COLO668 (cell line): ENCODE measurements around the gene DLG5.
"Not testable (repeated sequence)": the region's sequence is repeated elsewhere in the genome, so short reads cannot be mapped to it uniquely, and the experiment has no call there.

Experiments
- DNase-seq: peaks from one replicate; lab custom pipeline; 2025; ENCODE audit not compliant: unreplicated experiment; lab: John Stamatoyannopoulos, UW

The DLG5 gene

DNA sequence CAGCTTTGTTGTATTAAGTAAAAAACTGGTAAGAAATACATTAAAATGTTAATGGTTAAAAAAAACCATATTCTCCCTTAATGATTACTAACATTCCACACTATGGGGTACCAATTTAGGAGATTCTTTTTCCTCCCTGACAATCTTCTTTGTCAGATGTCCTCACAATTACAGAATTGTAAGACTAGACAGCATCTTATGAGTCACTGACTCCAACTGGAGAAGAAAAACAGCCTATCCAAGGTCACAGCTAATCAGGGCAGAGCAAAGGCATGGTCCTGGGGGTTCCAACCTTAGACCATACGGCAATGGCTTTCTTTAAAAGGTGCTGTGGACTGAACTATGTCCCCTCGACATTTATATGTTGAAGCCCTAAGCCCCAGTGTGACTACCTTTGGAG is 127.6 kb downstream of the DLG5 start:
- DNase-seq = no peak

DNA sequence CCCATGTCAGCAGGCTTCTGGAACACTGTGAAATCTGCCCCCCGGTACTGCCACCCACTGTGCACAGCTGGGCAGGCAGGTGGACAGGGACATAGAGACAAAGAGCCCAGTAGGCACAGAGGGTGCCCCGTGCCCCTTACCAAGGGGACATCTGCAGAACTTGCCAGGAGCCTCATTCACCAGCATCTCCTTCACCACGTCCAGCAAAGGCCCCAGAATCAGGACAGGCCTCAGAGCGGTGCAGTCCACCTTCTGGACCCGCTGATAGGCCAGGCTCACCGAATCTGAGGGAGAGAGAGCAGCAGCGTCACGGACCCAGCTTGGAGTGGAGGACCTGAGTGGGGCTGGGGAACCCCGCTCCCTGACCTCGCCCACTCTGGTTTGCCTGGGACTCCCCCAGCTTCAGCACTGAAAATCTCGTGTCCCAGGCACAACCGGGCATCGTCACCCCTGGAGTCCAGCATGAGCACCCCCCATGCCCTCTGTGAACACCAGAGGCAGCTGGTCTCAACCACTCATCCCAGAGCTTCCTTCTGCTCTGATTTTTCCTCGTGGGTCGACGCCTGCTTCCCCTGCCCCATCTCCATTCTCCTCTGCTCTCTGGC is 130.1 kb downstream of the DLG5 start:
- no peak for DNase-seq

DNA sequence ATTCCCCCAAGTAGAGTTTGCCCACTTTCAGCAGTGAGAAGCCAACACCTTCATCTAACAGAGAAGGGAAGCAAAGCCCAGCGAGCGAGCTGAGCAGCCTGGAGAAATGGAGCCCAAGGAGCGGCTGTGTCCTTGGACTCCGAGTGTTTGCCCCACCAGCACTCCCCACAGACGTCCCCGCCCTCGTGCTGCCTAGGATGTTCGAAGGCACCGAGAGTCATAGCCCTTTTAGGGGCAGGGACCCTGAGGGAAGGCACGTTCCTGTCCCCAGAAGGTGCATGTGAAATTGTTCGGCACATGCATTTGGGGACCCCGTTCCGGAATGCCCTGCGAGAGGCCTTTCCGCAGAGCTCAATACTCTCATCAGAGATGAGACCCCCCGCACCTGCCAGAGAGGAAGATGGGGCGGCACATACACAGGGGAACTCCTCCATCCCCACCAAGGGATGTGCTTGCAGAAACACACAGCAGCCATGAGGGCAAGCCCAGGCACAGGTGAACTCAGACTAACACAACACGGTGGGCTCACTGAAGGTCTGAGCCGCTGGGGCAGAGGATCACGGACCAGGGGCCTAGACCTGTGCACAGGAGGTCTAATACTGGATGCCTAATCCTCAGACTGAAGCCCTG is 131.0 kb downstream of the DLG5 start:
- no peak for DNase-seq

DNA sequence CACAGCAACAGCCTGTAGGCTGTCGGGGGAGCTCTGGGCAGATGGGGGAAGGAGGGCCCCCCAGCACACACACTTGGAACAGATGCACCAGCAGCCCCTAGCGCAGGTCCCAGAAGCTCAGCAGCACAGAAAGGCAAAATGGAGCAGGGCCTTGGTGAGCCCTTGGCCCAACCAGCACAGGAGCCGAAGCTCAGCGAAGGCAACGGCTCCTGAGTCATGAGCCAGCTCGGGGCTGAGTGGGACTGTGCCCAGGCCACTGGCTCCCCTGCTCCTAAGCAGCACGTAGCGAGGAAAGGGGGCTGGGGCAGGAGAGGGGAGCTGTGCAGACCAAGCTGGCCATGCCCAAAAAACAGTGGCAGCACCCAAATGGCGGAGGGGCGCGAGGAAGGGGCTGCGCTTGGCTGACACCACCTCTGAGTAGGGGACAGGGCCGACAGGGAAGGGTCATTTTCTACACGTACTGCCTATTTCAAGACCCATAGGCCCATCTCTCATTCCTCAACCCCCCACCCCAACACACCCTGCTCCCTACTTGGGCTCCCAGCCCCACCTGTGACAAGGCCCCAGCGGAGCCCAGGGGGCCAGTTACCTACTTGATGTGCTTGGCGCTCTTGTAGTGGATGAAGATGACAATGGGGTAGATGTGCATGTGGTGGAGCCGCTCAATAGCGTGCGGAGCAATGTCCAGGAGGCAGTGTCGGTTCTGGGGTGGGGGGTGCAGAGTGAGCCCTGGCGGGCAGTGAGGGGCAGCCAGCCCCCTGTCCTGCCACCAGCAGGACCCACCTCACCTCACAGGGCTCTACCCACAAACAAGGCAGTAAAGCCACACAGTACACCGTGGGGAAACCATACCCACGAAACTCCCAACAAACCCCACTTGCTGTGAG is 132.1 kb downstream of the DLG5 start:
- no peak for DNase-seq

DNA sequence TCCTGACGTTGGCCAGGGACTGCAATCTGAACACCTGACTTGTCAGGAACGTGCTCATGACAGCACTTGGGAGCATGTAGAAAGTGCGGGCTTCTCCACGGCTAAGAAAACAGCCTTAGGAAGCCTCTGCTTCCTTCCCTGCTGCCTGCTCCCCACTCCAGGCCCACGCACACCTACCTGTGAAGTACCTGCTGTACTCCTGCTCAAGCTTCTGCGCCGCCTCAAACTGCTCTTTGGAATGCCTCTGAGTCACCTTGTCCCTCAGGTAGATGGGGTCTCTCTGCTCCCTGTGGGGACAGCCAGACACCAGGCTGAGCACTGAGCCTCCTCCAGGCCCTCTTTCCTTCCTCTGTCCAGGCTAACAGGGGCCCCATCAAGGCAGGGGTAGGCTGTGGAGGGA is 132.7 kb downstream of the DLG5 start:
- no peak for DNase-seq

DNA sequence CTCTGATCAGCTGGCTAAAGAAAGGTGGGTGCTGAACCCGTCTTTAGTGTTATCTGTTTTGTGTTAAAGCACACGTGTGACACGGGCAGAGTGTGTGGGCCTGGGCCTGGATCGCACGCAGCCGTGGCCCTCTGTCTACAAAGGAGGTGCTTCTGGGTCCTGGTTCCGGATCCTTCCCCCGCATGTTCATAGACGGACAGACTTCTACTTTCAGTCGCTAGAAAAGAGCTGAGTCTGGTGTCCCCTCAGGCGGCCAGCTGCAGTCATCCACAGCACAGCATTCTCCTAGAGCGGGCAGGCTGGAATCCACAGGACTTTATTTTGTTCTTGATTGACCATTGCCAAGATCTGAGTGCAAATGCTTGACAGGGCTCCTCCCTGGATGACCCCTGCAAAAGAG is 134.4 kb downstream of the DLG5 start:
- DNase-seq = no peak

DNA sequence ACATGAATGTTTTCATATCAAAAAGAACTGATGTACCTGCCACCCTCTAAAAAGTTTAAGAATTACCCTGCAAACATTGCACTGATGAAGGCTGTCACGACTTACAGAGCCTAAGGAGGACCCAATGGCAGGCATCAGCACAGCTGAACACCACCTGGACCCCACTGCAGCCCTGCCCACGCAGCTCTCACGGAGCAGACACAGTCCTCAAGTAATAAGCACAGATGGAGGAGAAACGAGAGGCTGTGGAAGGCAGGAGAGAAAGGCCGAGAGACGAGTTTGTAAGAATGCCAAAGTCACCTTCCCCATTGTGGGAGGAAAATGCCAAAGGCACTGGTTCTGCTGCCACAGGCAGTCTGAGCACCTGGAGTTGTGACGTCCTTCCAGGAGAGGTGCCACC is 135.0 kb downstream of the DLG5 start:
- DNase-seq = no peak

DNA sequence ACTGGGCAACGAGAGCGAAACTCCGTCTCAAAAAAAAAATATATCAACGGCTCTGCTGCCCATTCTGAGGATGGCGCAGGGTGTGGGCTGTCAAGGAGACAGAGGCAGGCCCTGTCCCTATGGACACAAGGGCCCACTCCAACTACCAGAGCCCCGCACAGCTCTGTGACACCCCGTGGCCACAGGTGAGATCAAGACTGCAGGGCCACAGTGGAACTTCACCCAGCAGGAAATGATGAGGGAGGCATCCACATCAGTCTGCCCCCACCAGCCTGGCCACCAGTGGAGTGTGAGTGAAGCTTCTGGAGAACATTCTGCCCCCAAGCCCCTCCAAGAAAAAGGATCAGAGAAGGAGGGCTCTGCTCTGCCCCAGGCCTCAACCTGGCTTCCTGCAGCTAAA is 136.7 kb downstream of the DLG5 start:
- DNase-seq = no peak

DNA sequence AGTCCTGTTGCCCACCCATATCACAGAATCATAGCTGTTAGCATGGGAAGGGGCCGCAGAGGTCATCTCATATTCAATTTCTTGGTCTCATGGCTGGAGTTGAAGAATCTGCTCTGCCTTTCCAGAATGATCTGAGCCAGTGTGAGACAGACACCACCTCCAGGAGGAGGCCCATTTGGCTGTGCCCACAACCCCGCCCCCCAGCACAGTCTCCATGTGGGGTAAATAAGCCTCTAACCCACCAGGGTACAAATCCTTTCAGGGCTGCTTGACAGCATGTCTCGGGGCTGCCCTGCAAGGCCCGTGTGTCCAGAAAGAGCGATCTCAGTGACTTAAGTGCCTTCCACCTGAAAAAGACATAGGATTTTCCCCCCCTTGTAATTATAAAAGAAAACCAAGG is 137.5 kb downstream of the DLG5 start:
- DNase-seq = no peak

DNA sequence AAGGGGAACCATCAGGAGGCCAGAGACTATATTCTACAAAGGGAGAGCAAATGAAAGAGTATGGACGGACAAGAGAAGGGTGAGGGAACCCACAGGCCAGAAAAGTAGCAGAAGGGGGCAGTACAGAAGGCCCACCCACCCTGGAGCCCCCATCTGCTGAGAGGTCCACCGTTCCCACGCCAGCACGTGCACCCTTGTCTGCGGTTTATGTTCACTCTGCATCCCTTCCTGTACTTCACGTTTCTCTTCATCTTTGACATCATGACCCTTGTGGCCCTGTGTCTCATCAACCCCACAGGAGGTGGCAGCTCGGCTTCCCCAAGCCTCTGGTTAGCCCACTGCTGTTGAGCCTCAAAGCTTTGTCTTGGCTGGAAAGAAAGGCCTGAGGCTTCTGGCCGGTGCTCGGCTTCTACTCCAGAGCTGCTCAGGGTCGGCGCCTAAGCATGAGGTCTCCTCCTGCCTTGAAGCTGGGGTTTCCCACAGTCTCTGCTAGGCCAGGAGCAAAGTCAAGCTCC is 138.0 kb downstream of the DLG5 start:
- DNase-seq = no peak

DNA sequence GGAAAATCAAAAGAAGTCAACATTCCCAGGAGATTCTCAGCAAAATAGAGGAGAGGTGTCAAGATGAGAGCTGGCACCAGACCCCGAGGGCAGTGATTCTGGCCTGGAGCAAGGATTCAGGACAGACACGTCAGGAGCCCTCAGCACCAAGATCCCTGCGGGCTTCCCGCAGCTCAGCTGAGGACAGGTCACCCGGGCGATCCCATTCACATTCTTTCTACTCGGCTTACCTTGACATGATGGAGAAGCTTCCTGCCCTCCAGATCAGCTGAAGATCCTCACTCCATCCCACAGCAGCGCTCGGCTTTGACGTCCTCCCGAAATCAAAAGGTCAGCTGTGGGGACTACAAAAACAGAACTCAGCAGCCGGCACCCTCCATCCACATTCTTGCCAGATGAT is 139.1 kb downstream of the DLG5 start:
- DNase-seq = no peak

DNA sequence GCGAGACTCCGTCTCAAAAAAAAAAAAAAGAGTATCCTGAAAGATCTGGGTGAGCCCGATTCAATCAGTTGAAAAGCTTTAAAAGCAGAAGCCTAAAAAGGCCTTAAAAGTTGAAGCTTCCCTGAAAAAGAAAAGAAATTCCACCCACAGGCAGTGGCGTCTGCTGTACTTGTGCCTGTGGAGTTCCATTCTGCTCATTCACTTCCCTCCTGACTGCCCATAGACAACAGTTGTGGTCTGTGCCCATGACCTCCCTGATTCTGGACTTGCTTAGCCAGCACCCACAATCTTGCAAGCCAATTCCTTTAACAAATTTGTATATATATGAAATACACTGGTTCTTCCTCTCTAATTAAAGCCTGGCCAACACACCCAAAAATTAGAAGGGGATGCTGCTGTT is 141.7 kb downstream of the DLG5 start:
- no peak for DNase-seq

DNA sequence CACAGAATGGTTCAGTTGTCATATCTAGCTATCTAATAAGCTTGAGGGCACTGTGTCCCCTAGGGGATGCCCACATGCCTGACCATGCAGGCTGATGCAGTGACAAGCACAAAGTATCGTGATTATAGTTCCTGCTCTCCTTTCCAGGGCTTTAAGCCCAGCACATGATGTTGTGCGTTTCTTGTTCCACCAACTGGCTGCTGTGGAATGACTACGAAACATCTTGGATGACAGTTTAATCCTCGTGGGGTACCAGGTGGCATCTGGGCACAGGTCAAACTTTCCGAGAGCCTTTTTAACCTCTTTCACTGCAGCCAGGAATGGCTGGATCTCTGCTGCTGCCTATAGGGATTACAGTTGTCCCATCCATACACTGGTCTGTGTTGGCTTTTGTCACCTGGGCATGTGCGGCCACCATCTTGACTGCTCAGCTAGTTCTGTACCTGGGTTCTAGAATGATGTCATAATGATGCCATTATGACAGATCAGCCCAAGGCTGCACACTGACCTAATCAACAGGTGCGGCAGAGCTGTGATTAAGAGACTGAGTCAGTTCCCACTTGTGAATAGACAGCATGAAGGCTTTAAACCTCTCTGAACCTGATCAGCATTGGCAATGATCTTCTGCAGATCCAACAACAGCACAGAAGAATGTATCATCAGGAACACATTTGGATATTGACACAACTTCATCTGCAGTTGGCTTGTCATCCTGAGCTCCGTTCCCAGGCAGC is 144.1 kb downstream of the DLG5 start:
- DNase-seq = no peak

DNA sequence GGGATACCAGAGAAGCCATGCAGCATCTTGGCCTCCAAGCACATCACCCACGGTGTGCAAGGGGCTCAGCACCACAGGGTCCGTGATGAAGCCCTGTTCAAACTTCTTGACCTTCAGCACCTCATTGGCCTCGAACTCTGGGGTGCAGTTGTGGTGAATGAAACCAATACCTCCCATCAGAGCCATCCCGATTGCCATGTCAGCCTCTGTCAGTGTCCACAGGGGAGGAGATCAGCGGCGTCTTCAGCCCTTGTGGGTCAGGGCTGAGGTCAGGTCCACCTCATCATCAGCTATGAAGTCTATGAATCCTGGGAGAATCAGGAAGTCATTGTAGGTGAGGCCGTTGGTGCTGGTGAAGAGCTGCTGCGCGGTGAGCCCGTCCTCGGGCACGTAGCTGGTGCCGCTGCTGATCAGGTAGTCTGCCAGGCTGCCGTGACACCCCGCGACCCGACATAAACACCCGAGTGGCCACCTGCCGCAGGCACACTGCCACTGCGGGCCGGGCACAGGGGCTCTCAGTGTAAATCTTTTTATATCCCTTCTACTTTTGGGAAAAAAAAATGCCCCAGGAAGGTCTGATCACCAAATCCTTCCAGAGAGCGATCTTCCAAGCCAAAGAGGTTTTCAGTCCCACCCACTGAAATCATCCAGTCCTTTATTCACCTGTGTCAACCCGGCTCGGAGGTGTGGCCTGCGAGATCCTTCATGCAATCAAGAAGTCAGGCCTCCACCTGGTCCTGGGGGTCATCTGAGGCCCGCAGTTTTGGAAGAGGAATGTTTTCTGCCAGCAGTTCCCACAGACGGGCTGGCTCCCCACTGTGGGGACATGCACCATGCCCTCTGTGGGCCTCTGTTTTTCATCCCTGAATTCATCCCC is 144.9 kb downstream of the DLG5 start:
- DNase-seq = no peak

DNA sequence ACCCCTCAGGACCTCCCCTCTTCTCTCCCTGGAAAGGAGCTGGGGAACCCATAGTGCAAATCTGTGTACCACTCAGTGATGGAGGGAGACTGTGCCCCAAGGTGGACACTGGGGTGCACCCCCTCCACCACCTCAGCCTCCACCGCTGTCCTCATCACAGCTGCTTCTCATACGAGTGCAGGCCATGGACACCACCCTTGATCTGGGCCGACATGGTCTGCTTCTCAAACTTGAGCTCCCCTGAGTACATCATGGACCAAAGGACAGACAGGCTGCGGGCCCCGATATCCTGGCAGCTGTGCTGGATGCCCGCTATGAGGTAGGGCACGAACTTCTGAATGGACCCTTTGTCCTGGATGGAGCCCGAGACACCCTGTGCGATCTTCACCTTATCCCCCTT is 146.4 kb downstream of the DLG5 start:
- no peak for DNase-seq

DNA sequence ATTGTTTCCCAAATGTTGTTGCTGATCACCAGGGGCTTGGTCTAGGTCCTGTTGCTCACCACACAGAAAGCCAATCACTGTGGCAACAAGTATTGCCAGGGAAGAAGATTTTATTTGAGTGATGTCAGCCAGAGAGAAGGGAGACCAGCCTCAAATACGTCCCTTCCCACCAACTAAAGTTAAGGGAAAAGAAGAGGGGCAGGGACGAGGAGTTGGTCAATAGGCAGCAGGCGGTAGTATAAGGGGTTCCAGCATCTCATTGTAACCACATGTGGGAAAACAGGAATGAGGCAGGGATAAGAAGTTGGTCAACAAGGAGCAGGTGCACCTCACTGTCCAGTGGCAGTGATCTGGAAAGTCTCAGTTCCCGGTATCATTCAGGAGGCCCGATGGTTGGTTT is 150.1 kb downstream of the DLG5 start:
- DNase-seq = no peak

DNA sequence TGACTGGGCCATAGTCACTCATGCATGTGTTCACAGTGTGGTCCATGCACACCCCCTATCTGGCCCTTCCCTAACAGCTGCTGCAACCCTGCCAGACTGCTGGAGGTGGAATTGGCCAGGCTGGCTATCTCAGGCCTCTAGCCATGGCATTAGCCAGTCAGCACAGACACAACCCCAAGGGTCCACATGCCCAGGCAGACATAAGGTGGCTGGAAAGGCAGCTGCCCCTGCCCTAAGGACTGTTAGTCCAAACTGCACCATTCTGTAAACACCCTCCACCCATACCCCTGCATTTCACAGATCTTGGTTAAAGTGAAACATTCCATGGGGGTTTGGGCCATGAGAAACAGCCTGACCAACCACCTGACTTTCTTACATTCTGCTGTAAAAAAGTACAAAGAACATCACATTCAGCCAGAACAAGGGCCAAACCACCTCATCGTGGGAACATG is 151.6 kb downstream of the DLG5 start:
- DNase-seq = no peak

DNA sequence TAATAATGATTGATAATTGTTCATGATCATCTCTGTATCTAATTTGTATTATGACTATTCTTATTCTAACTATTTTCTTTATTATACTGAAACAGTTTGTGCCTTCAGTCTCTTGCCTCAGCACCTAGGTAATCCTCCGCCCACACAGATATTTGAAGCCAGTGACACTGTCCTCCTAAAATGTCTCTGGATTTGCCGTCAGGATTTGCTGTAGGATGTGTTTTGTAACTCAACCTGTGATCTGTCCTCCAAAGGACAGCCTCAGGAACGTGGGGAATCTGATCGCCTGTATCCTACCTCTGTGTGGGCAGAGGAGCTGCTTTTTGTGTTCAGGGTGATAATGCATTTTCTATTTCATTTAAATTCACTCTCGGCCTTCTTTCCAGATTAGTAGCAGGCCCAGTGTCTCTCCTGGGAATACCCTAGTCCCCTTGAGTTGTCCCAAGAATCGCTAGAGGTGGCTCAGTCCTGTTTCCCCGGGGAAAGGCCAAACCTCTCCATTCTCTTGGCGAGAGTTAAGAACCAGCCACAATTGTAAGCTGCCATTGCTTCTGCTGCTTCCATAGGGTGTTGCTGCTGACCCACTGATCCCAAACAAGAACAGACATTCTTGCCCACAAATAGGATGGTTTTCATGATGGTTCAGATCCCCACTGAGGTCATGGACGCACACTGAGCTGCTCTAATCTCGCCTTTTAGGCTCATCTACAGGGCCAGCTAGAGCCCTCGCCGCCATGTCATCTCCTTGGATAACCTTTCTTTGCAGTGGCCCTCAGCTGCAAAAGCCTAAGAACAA is 152.7 kb downstream of the DLG5 start:
- DNase-seq = no peak

DNA sequence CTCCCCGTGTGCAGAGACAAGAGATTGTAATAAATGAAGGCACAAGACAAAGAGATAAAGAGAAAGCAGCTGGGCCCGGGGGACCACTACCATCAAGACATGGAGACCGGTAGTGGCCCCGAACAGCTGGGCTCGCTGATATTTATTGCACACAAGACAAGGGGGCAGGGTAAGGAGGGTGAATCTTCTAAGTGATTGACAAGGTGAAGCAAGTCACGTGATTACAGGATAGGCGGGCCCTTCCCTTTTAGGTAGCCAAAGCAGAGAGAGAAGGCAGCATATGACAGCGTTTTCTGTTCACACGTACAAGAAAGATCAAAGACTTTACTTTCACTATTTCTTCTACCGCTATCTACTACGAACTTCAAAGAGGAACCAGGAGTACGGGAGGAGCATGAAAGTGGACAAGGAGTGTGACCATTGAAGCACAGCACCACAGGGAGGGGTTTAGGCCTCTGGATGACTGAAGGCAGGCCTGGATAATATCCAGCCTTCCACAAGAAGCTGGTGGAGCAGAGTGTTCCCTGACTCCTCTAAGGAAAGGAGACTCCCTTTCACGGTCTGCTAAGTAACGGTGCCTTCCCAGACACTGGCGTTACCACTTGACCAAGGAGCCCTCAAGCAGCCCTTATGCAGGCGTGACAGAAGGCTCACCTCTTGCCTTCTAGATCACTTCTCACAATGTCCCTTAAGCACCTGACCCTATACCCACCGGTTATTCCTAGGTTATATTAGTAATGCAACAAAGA is 153.5 kb downstream of the DLG5 start:
- not testable (repeated sequence) for DNase-seq
